SK-N-MC (cell line): ENCODE results near the gene RFX2.

Source experiments
- EZH2 ChIP-seq: fragments of 200-600 bp; sonication (generic); IDR thresholded peaks from one replicate; pipeline ENCODE4 v1.6.1; 2017; ENCODE audit warnings: antibody characterized with exemption
- FOXP2 ChIP-seq: optimal IDR thresholded peaks from 2 replicates; pipeline ENCODE3; 2011; ENCODE audit warnings: mild to moderate bottlenecking, moderate library complexity; ENCODE audit not compliant: insufficient read depth; ENCODE audit errors: extremely low read length, control extremely low read depth
- POLR2AphosphoS5 ChIP-seq: IDR thresholded peaks from 2 replicates; pipeline ENCODE4 v1.6.1; 2012; ENCODE audit warnings: mild to moderate bottlenecking, low read depth, low read length, borderline replicate concordance

DNA sequence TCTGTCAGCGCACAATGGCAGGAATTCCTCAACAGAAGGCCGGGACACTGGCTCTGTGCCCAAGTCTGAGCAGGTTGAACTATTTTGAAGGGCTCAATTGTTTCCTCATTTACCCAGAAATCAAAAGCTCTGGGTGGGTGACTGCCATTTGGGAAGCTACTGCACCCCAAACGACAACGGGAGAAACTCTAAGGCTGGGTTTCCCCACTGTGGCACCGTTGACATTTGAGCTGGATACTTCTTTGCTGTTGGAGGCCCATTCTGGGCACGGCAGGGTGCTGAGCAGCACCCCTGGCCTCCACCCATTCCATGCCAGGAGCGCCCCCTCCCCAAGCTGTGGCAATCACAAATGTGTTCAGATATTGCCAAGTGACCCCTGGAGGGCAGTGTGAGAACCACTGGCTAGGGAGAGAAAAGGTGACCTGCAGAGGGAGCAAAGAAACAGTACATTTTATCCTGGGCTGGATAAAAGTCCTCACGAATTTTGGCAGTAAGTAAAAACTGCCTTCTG, 62.5 kb downstream of the RFX2 start:
- TF ChIP-seq EZH2 (no peak), POLR2AphosphoS5 (no peak), FOXP2 (no peak)
